H1 (cell line): ENCODE data around the gene SAT2. TPM values are rescaled to one million over a fixed set of nuclear protein-coding genes. Genes with fewer than 3 reads are reported as not detected.

Experiments
- CTCF ChIA-PET: fragments of 300-600 bp; sonication (Branson Sonifier 250); formaldehyde crosslinking; loops from one replicate; lab custom pipeline; 2021; ENCODE audit not compliant: partially characterized antibody; lab: Charles Lee
- POLR2A ChIA-PET: fragments of 300-600 bp; sonication (Branson Sonifier 250); formaldehyde crosslinking; loops from one replicate; lab custom pipeline; 2021; ENCODE audit warnings: inconsistent platforms; ENCODE audit not compliant: partially characterized antibody; lab: Charles Lee
- DNase-seq, 2 experiments: peaks; one replicate each; pipeline versions ENCODE4 v3.0.0 to v3.0.0-alpha.2; 2010 to 2022; ENCODE audit warnings: low spot score in 2 of 2, low read depth in 1 of 2, mixed read lengths in 1 of 2
- FAIRE-seq: peaks from 2 replicates; lab custom pipeline; 2011; peaks lifted over from hg19 to GRCh38; lab: Jason Lieb, UNC
- H2AFZ ChIP-seq: 2 replicates; pipeline ENCODE4 v1.8.1; 2012; ENCODE audit warnings: low read length, inconsistent platforms
- H2AK5ac ChIP-seq: 2 replicates; pipeline ENCODE4 v1.6.1; 2013; ENCODE audit warnings: low read depth, low read length
- H2BK120ac ChIP-seq: replicated peaks from 2 replicates; pipeline ENCODE3; 2013; ENCODE audit warnings: low read depth, low read length, inconsistent platforms
- H2BK12ac ChIP-seq: 2 replicates; pipeline ENCODE4 v1.6.1; 2013; ENCODE audit warnings: low read depth, low read length
- H2BK15ac ChIP-seq: 2 replicates; pipeline ENCODE4 v1.6.1; 2013; ENCODE audit warnings: low read length
- H2BK20ac ChIP-seq: 2 replicates; pipeline ENCODE4 v1.6.1; 2013; ENCODE audit warnings: low read length
- H2BK5ac ChIP-seq: 2 replicates; pipeline ENCODE4 v1.6.1; 2013; ENCODE audit warnings: low read depth, low read length
- H3K14ac ChIP-seq: 2 replicates; pipeline ENCODE4 v1.6.1; 2013; ENCODE audit warnings: inconsistent platforms; ENCODE audit not compliant: insufficient read length
- H3K18ac ChIP-seq: 2 replicates; pipeline ENCODE4 v1.6.1; 2013; ENCODE audit warnings: low read length; ENCODE audit errors: extremely low read depth
- H3K23ac ChIP-seq: 2 replicates; pipeline ENCODE4 v1.6.1; 2013; ENCODE audit warnings: inconsistent platforms; ENCODE audit not compliant: insufficient read length
- H3K23me2 ChIP-seq: 2 replicates; pipeline ENCODE4 v1.6.1; 2013; ENCODE audit warnings: low read depth, low read length
- H3K27ac ChIP-seq: 2 replicates; pipeline ENCODE4 v1.6.1; 2011; ENCODE audit warnings: low read depth, low read length, inconsistent platforms
- H3K27me3 ChIP-seq, 4 experiments: replicated peaks in 1 of 4; 1 replicate in 1 of 4; 2 replicates in 3 of 4; pipeline versions ENCODE4 v1.6.1 to v1.8.1; 2011 to 2013; ENCODE audit warnings: low read length in 3 of 4, mild to moderate bottlenecking in 3 of 4, inconsistent platforms in 2 of 4, mixed read lengths in 2 of 4, moderate library complexity in 1 of 4; ENCODE audit not compliant: control insufficient read depth in 3 of 4, insufficient read depth in 3 of 4; ENCODE audit errors: extremely low read depth in 1 of 4
- H3K36me3 ChIP-seq, 4 experiments: 2 replicates each; pipeline versions ENCODE4 v1.6.1 to v1.8.1; 2011 to 2013; ENCODE audit warnings: mild to moderate bottlenecking in 4 of 4, low read length in 3 of 4, moderate library complexity in 2 of 4, control low read depth in 1 of 4, inconsistent platforms in 1 of 4; ENCODE audit not compliant: insufficient read depth in 4 of 4, control insufficient read depth in 2 of 4
- H3K4ac ChIP-seq: replicated peaks from 2 replicates; pipeline ENCODE3; 2013; ENCODE audit warnings: low read length, low read depth, mixed read lengths, inconsistent platforms; ENCODE audit not compliant: insufficient read length
- H3K4me1 ChIP-seq, 4 experiments: replicated peaks in 1 of 4; 1 replicate in 1 of 4; 2 replicates in 3 of 4; pipeline versions ENCODE4 v1.6.1 to v1.8.1; 2011 to 2013; ENCODE audit warnings: low read length in 3 of 4, inconsistent platforms in 2 of 4, mixed read lengths in 1 of 4; ENCODE audit not compliant: insufficient read depth in 4 of 4, control insufficient read depth in 3 of 4
- H3K4me2 ChIP-seq, 2 experiments: 2 replicates each; pipeline versions ENCODE4 v1.6.1 to v1.8.1; 2011 to 2013; ENCODE audit warnings: low read depth in 2 of 2, low read length in 2 of 2, control low read depth in 1 of 2, inconsistent platforms in 1 of 2, mild to moderate bottlenecking in 1 of 2; ENCODE audit not compliant: insufficient read depth in 1 of 2
- H3K4me3 ChIP-seq, 4 experiments: fragments of 200-600, 300-600 bp in 1 of 4; sonication (generic), shearing (Covaris generic), sonication (Bioruptor Twin) in 1 of 4; 2 replicates each; pipeline versions ENCODE4 v1.5.1 to v1.8.1; 2011 to 2016; ENCODE audit warnings: low read length in 4 of 4, low read depth in 3 of 4, control low read depth in 2 of 4, inconsistent platforms in 2 of 4, mild to moderate bottlenecking in 2 of 4, mixed read lengths in 1 of 4, moderate library complexity in 1 of 4; ENCODE audit not compliant: insufficient read depth in 2 of 4; ENCODE audit errors: extremely low read depth in 1 of 4
- H3K56ac ChIP-seq: replicated peaks from 2 replicates; pipeline ENCODE3; 2013; ENCODE audit warnings: low read depth, mild to moderate bottlenecking, mixed read lengths, low read length, inconsistent platforms; ENCODE audit not compliant: insufficient read length
- H3K79me1 ChIP-seq: 2 replicates; pipeline ENCODE4 v1.6.1; 2013; ENCODE audit warnings: low read depth, low read length, control low read depth
- H3K79me2 ChIP-seq, 2 experiments: 2 replicates each; pipeline versions ENCODE4 v1.6.1 to v1.8.1; 2012 to 2013; ENCODE audit warnings: low read length in 2 of 2, mild to moderate bottlenecking in 2 of 2, inconsistent platforms in 1 of 2; ENCODE audit not compliant: insufficient read depth in 2 of 2, control insufficient read depth in 1 of 2
- H3K9ac ChIP-seq, 4 experiments: replicated peaks in 1 of 4; 1 replicate in 1 of 4; 2 replicates in 3 of 4; pipeline versions ENCODE4 v1.6.1 to v1.8.1; 2011 to 2013; ENCODE audit warnings: low read depth in 3 of 4, low read length in 3 of 4, control low read depth in 2 of 4, mild to moderate bottlenecking in 2 of 4, moderate library complexity in 2 of 4, inconsistent platforms in 1 of 4; ENCODE audit errors: extremely low read depth in 1 of 4
- H3K9me3 ChIP-seq, 2 experiments: 2 replicates each; pipeline versions ENCODE4 v1.6.1 to v1.8.1; 2012 to 2013; ENCODE audit warnings: mild to moderate bottlenecking in 2 of 2, moderate library complexity in 2 of 2, control low read depth in 1 of 2, inconsistent platforms in 1 of 2, low read depth in 1 of 2, low read length in 1 of 2, mixed read lengths in 1 of 2; ENCODE audit not compliant: insufficient read depth in 2 of 2
- H4K20me1 ChIP-seq, 2 experiments: replicated peaks in 1 of 2; 2 replicates each; pipeline versions ENCODE3 to v1.8.1; 2011 to 2013; ENCODE audit warnings: inconsistent platforms in 2 of 2, low read length in 2 of 2, mild to moderate bottlenecking in 1 of 2; ENCODE audit not compliant: insufficient read depth in 2 of 2, control insufficient read depth in 1 of 2
- H4K5ac ChIP-seq: 2 replicates; pipeline ENCODE4 v1.6.1; 2013; ENCODE audit warnings: low read length, low read depth, mixed read lengths, inconsistent platforms; ENCODE audit not compliant: insufficient read length
- H4K8ac ChIP-seq: 2 replicates; pipeline ENCODE4 v1.8.0; 2013; ENCODE audit warnings: mild to moderate bottlenecking, moderate library complexity, low read length, inconsistent platforms; ENCODE audit not compliant: insufficient read depth; ENCODE audit errors: extremely low read depth
- H4K91ac ChIP-seq: replicated peaks from 2 replicates; pipeline ENCODE3; 2013; ENCODE audit warnings: low read length, mixed read lengths, inconsistent platforms; ENCODE audit not compliant: insufficient read length
- WGBS, 2 experiments: shearing (Covaris generic) in 1 of 2; methylation state at CpG; one replicate each; pipeline versions ENCODE4 v1.1.6 to v1.1.7; 2013 to 2015; ENCODE audit warnings: low lambda C conversion rate in 2 of 2, mixed read lengths in 2 of 2, inconsistent platforms in 1 of 2, low coverage in 1 of 2, missing lambda C conversion rate in 1 of 2; ENCODE audit not compliant: insufficient replicate concordance in 2 of 2, insufficient coverage in 1 of 2, insufficient read length in 1 of 2; ENCODE audit errors: extremely low coverage in 1 of 2, missing lambda C conversion rate in 1 of 2; 5-methylcytosine and 5-hydroxymethylcytosine counted together
- polyA plus RNA-seq, 7 experiments: library from polyadenylated mRNA; depleted of rRNA in 3 of 7; stranded (reverse) in 5 of 7; unstranded in 2 of 7; fragments of >200 nt in 5 of 7; fragments of 200-250 nt in 2 of 7; gene quantifications; 1 replicate in 5 of 7; 2 replicates in 1 of 7; 4 replicates in 1 of 7; pipeline versions ENCODE4 v1.2.1 to v1.2.3, GENCODE V29; 2011 to 2013; ENCODE audit warnings: missing spikeins in 2 of 7, mixed read lengths in 2 of 7
- total RNA-seq: library from RNA; stranded (reverse); fragmentation: NEBNext Ultra II Directional; extraction: Animal tissue kit (Norgen Biotek cat#: 25700); gene quantifications from 2 replicates; pipeline ENCODE4 v1.2.1, GENCODE V29; 2021

Gene SAT2
- total and polyA plus RNA-seq, 2 of the 8 experiments (the other 6 are each of a cell fraction or from before 2014, with no cell fraction given) = 36.4 to 72.3 TPM

DNA sequence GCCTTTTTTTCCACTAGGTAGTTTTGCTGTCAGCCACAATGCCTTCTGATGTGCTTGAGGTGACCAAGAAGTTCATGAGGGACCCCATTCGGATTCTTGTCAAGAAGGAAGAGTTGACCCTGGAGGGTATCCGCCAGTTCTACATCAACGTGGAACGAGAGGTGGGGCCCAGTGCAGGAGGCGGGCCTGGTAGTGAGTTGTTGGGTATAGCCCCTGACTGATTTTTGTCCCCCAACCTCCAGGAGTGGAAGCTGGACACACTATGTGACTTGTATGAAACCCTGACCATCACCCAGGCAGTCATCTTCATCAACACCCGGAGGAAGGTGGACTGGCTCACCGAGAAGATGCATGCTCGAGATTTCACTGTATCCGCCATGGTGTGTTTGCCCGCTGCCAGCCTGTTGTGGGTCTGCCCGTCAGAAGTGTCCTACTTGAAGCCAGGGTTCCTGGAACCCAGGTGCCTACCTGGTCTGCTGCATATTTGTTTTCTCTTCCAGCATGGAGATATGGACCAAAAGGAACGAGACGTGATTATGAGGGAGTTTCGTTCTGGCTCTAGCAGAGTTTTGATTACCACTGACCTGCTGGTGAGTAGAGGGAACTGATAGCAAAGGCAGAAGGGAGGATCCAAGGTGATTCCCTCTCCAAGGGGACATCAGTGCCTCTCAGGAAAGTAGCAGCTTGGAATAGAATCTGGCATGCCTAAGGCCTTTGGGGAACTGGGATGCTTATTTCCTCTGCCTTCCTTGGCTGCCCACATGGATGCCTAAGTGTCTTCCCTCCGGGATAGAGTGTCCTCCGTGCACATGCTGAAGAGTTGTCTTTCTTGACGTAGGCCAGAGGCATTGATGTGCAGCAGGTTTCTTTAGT lies 50.1 kb downstream of the SAT2 start:
- Histone ChIP-seq H4K20me1 (peaks cover 27 to 32% of the 10 kb centered on the region in 2 experiments), H3K9ac (no peak overlapping the region), H3K79me1 (peaks cover 7% of the 10 kb centered on the region; the same call in 1 of the 2 replicates), H4K91ac (no peak overlapping the region), H3K27me3 (no peaks in the 10 kb centered on the region), H3K9me3 (no peaks in the 10 kb centered on the region), H2BK5ac (no peak overlapping the region), H3K4me1 (peaks cover 4 to 12% (median 8%) of the 10 kb centered on the region in 4 experiments; a peak in 6 of 7 replicates), H3K4me3 (no peak overlapping the region), H3K18ac (no peak overlapping the region), H2BK15ac (no peak overlapping the region), H2BK20ac (no peak overlapping the region), H3K23me2 (peaks cover 2% of the 10 kb centered on the region; the same call in 1 of the 2 replicates), H4K5ac (no peak overlapping the region), H3K27ac (no peak overlapping the region), H2BK120ac (no peak overlapping the region), H4K8ac (no peak overlapping the region), H3K36me3 (peaks cover 41 to 53% (median 48%) of the 10 kb centered on the region in 4 experiments), H3K4me2 (no peak overlapping the region), H3K4ac (no peak overlapping the region), H2BK12ac (no peak overlapping the region), H3K23ac (no peak overlapping the region), H2AK5ac (no peak overlapping the region), H3K14ac (no peak overlapping the region), H3K56ac (no peak overlapping the region), H3K79me2 (peaks cover 23 to 39% of the 10 kb centered on the region in 2 experiments), H2AFZ (no peak overlapping the region)
- CTCF ChIA-PET = interaction anchor here (0.6 kb wide), 1 partner anchor 126 kb away, joined by 4 read pairs; no protein-coding TSS in a partner anchor
- FAIRE-seq (no peak), DNase-seq (no peak)
- 95% methylated on average over 16 of the region's 17 CpGs; no CpG with 5 or more reads in 1 of the 2 experiments for WGBS, 2 experiments
- POLR2A ChIA-PET = interaction anchor here (0.8 to 37.5 kb wide), 12 partner anchors 5 to 263 kb away, joined by 3 to 1144 read pairs (median 5); partner anchors contain the start of genes ATP1B2, CD68, GPS2 and MPDU1
